T follicular helper cell (primary cell): ENCODE data around the gene SNX33.
"Not testable (repeated sequence)": the region's sequence is repeated elsewhere in the genome, so short reads cannot be mapped to it uniquely, and the experiment has no call there.

ENCODE experiments used
- DNase-seq: peaks from one replicate; pipeline ENCODE4 v3.0.0-alpha.2; 2020; ENCODE audit warnings: low read depth

The SNX33 gene

DNA sequence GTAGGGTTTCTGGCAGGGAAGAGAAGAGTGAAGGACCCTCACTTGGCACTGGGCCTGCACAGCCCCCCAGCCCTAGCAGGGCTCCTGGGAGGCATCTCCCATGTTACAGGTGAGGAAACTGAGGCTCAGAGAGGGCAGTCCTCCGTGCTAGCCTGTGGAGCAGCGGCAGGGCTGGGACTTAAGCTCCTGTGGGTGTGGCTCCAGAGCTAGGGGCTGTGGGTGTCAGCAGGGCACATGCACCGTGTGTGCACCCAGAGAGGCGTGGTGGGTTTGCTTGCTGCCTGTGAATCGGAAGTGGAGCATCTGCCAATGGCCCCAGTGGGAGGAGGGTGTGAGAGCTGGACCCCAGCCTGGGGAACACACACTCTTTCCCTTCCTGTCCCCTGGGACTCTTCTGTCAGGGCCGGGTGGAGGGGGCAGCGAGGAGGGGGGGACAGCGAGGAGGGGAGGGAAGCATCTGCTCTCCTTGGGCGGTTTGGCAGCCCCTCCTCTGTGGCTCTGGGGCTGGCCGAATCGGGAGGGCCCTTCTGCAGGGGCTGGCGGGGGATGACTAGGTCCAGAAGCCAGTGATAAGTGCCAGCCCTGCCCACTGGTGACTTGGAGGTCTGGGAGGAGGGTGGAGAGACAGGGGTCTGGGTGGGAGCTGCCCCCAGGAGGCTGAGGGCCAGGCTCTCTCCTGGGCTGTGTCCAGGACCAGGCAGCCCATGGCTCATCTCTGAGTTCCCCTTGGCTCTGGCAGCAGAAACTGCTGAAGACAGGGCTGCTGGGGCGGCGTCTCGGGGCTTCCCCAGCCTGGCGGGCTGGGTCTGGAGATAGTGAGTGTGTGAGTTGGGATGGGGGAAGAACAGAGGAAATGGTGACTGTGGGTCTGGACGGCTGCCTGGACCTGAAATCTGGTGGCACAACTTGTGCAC lies 52.5 kb downstream of the SNX33 start:
- not testable (repeated sequence) for DNase-seq

DNA sequence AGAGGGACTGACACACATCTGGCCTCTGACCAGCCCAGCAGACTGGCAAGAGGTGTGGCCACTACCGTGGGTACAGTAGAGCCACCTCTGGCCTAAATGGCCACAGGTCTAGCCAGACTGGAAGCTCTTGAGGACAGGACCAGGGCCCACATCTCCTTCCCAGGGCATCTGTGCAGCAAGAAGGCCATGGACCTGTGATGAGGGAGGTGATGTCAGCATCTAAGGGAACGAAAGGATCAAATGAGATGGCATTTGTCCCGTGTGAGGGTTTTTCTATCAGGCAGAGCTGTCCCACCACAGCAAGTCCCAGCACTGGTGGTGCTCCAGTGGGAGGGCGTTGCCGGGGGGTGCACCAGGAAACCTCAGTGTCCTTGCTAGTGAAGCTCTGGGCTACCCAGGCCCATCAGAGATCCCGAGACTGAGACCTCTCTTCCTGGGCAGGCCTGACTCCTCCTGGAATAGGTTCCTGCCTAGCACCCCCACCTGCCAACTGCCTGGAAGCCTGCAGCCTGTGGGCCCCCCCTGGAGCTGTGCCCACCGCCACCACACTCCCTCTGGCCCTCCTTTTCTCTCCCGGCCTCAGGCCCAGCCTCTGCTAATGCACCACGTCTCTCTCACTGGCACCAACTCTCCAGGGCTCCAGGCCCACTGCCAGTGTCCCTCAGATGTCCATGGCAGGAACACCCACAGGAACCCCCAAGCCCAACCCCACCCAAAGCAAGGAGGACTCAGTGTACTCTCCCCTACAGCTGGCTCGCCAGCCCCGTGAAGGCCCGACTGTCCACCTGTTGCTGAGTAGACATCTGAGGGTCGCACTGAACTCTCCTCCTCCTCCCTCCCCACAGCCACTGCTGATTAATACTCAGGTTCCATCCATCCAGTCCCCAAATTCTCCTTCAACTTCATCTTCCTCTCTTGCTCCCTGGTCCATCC lies 53.6 kb downstream of the SNX33 start:
- not testable (repeated sequence) for DNase-seq

DNA sequence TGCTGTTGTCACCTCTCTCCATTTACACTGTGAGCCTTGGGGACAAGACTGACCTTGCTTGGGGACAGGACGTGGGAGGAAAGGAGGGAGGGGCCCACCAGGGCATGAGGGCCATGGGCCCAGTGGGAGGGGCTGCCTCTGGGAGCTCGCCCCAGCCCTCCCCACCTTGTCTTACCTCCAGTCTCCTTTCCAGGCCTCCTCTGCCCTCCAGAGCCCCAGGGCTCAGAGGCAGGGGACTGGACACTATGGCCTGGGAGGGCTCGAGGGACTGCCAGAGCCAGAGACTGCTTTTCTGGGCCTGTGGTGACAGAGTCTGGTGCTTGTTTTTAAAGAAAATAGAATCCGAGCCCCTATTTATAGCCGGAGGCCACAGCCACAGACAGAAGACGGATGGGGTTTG lies 54.7 kb downstream of the SNX33 start:
- DNase-seq = no peak

DNA sequence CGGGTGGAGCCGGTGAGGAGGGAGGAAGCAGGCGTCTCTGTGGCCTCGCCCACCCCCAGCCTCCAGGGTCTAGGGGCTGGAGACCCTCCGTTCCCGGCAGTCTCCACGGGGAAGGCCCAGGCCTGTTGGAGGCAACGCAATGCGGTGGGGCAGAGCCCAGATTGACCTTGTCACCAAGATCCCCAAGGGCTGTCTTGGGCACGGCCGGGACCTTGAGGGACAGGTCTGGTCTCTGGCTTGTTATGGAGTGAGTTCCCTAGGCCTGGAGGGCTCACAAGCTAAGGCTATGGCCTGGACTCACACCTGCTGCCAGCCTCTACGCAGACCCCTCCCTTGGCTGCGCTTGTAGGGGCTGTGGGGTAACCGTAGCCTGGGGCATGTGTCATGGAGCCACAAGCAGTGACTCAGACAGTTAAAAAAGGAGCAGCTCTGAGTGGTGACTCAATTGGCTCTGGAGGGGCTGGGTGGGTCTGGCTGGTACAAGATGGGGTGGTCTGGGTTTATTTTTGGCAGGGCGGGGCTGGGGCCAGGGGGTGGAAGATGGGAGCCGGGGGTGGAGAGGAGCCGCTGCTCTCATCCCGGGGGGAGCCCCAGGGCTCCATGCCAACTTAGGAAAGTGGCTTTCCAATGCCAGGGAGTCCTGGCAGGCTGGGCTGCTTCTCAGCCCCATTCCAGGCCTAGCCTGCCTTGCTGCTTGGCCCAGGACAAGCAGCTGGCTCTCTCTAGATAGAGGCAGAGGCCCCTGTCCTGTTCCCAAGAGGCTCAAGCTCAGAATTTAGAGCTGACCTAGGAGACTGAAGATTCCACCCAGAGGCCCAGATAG lies 55.9 kb downstream of the SNX33 start:
- not testable (repeated sequence) for DNase-seq

- DNase-seq = no peak
These were observed 56.5 kb downstream of the SNX33 start for GRCh38 chr15:75704263-75704615.

GRCh38 chr15:75704618-75705017 lies 56.9 kb downstream of the SNX33 start:
- DNase-seq = no peak

DNA sequence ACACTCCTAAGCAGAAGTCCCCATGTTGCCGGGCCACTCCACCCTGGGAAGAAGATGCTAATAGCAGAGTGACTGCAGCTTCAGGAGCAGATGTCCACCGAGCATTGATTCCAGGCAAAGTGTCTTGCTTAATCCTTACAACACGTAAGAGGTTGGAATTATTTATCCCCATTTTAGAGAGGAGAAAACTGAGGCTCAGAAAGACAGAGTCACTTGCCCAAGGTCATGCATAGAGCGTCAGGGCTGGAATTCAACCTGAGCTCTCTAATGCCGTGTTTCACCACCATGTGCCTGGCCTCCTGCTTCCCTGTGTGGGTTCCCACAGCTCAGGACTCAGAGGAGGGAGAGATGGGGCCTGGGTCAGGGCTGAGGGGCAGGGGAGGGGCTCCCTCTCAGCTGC lies 57.7 kb downstream of the SNX33 start:
- DNase-seq = not testable (repeated sequence)

- DNase-seq = no peak
These were observed 58.4 kb downstream of the SNX33 start for GRCh38 chr15:75705854-75706681.

DNA sequence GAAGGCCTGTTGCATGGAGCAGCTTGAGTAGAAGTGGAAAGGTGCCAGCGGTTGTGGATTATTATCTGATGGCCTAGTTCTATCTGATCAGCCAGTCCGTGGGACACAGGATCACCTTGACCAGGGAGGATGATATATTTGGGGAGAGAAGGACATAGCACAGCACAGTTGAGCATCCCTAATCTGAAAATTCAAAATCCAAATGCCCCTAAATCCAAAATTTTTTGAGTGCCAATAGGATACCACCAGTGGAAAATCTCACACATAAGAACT lies 58.9 kb downstream of the SNX33 start:
- no peak for DNase-seq

DNA sequence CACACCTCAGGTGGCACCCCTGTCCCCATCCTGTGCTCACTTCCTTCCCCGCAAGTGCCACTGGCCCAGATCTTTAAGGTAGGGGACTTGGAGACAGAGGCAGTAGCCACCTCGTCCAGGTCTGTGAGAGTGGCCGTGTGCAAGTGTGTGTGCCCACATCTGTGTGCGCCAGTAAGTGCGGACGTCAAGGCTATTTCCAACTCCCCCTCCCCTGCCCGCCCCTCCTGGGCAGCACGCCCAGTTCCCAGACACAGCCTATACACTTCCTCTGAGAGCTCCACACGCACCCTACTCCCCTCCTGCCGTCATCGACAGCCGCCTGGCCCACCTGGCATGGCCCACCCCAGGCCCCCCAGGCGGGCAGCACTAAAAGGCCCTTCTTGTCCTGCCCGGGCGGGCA lies 61.7 kb downstream of the SNX33 start:
- DNase-seq = not testable (repeated sequence)

DNA sequence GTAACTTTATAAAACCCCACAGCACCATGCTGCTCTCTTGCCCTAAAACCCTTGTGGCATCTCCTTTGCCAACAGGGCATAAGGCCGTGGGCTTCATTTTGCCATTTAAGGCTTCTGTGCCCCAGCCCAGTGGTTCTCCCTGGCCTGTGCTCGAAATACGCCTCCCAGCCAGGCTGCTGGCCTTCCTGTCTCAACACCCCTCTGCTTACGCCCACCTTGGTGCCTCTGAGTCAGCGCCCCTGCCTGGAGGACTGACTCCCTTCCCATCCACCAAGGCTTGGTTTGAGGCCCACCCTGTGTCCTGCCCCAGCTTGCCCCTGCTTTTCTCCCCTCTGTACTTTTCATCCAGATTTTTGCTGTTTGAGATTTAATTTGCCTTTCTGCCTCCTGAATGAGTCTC lies 63.2 kb downstream of the SNX33 start:
- DNase-seq = not testable (repeated sequence)

GRCh38 chr15:75711495-75711894 lies 63.8 kb downstream of the SNX33 start:
- not testable (repeated sequence) for DNase-seq
